Measurements from ENCODE around the gene PDE4B.

- TF ChIP-seq TSHZ1 (CRISPR knock-in tag; IDR thresholded peaks at IDR 0.05) (no peak), NKRF (IDR thresholded peaks at IDR 0.05; ENCODE audit: borderline replicate concordance) (no peak), MCM3 (IDR thresholded peaks at IDR 0.05) (no peak), CTCF (IDR thresholded peaks at IDR 0.05 in 2 of 3, conservative IDR thresholded peaks at IDR 0.05 in 1 of 3; ENCODE audit: insufficient read depth in 2 of 3, low read depth in 1 of 3, low read length in 3 of 3) (no peak), GABPA (tag; conservative IDR thresholded peaks at IDR 0.05; ENCODE audit: low read depth) (no peak), NRF1 (conservative IDR thresholded peaks at IDR 0.05 in 1 of 2, IDR thresholded peaks at IDR 0.05 in 1 of 2) (no peak), PTTG1 (tag; IDR thresholded peaks at IDR 0.05; ENCODE audit: low read depth) (no peak), POLR2AphosphoS2 (IDR thresholded peaks at IDR 0.05; ENCODE audit: low read length) (no peak)
These were observed 192.8 kb downstream of the PDE4B start for GRCh38 chr1:65985393-65986066.
